Measurements from ENCODE around the gene LMAN2. TPM values are rescaled to one million over a fixed set of nuclear protein-coding genes. Genes with fewer than 3 reads are reported as not detected.

Gene LMAN2
- polyA plus RNA-seq, 3 donors = 148 to 275 (median 259) TPM

GRCh38 chr5:177335701-177336065, 15.8 kb downstream of the LMAN2 start:
- no peaks in the 10 kb centered on the region for H3K27me3 ChIP-seq (ENCODE audit: control insufficient read depth in 2 of 2, insufficient read depth in 2 of 2, low read length in 2 of 2)
- DNase-seq = no peak
- peaks cover 85 to 96% of the 10 kb centered on the region in 2 donors for H3K36me3 Mint-ChIP-seq
- H3K27me3 Mint-ChIP-seq (ENCODE audit: low read depth in 3 of 3) = peaks cover 2 to 10% (median 3%) of the 10 kb centered on the region in 3 donors
- no peaks in the 10 kb centered on the region for H3K9me3 ChIP-seq (replicated peaks in 1 of 2; ENCODE audit: control insufficient read depth in 1 of 2, insufficient read depth in 1 of 2, low read length in 2 of 2)
- no peak overlapping the region for H3K27ac Mint-ChIP-seq
- peaks cover 0 to 2% (median 0%) of the 10 kb centered on the region in 7 donors for H3K9me3 Mint-ChIP-seq
- no peak for TF ChIP-seq CTCF (IDR thresholded peaks at IDR 0.05)
- H3K4me3 Mint-ChIP-seq = no peak overlapping the region
- H4K20me1 ChIP-seq (ENCODE audit: insufficient read depth, low read length) = peaks cover 95% of the 10 kb centered on the region
- peaks cover 17% of the 10 kb centered on the region for H3K79me2 ChIP-seq (ENCODE audit: insufficient read depth, low read length)
- peaks cover 14% of the 10 kb centered on the region for H3K4me1 Mint-ChIP-seq
- H3K4me3 ChIP-seq (replicated peaks in 1 of 3; ENCODE audit: low read depth in 2 of 3, low read length in 3 of 3) = no peak overlapping the region
- intact Hi-C loops (cut with micrococcal nuclease) = no loop called here
- no peak overlapping the region for H3K4me2 ChIP-seq (replicated peaks; ENCODE audit: extremely low read depth, low read length, poor library complexity, severe bottlenecking)
- no peak overlapping the region for H3K9ac ChIP-seq (ENCODE audit: insufficient read depth, low read length, poor library complexity, severe bottlenecking)
- WGBS (ENCODE audit: insufficient coverage) = 100% methylated on average over 7 of the region's 7 CpGs
- H3K27ac ChIP-seq (ENCODE audit: low read depth in 1 of 2, low read length in 2 of 2) = no peak overlapping the region
- H3K36me3 ChIP-seq (replicated peaks in 1 of 2; ENCODE audit: control insufficient read depth in 1 of 2, insufficient read depth in 2 of 2, low read length in 2 of 2) = peaks cover 84 to 96% of the 10 kb centered on the region in 2 donors
- H2AFZ ChIP-seq (ENCODE audit: insufficient read depth, low read depth, low read length, poor library complexity, severe bottlenecking) = no peak overlapping the region
- peaks cover 2 to 6% of the 10 kb centered on the region in 2 donors for H3K4me1 ChIP-seq (ENCODE audit: control insufficient read depth in 1 of 2, insufficient read depth in 2 of 2, low read length in 2 of 2)

GRCh38 chr5:177334781-177335700, 16.4 kb downstream of the LMAN2 start:
- no peak overlapping the region for H3K27ac ChIP-seq (ENCODE audit: low read depth in 1 of 2, low read length in 2 of 2)
- Mint-ChIP-seq H3K36me3 (peaks cover 88 to 97% of the 10 kb centered on the region in 2 donors), H3K27me3 (ENCODE audit: low read depth in 3 of 3) (peaks cover 2 to 9% (median 3%) of the 10 kb centered on the region in 3 donors), H3K4me1 (peaks cover 14% of the 10 kb centered on the region), H3K4me3 (no peak overlapping the region), H3K27ac (no peak overlapping the region), H3K9me3 (peaks cover 0 to 2% (median 0%) of the 10 kb centered on the region in 7 donors)
- no peaks in the 10 kb centered on the region for H3K27me3 ChIP-seq (ENCODE audit: control insufficient read depth in 2 of 2, insufficient read depth in 2 of 2, low read length in 2 of 2)
- no peak for TF ChIP-seq CTCF (IDR thresholded peaks at IDR 0.05)
- intact Hi-C loops (cut with micrococcal nuclease) = no loop called here
- no peak overlapping the region for H3K9ac ChIP-seq (ENCODE audit: insufficient read depth, low read length, poor library complexity, severe bottlenecking)
- H4K20me1 ChIP-seq (ENCODE audit: insufficient read depth, low read length) = peaks cover 95% of the 10 kb centered on the region
- 96% methylated on average over 17 of the region's 21 CpGs for WGBS (ENCODE audit: insufficient coverage)
- peaks cover 91 to 98% of the 10 kb centered on the region in 2 donors for H3K36me3 ChIP-seq (replicated peaks in 1 of 2; ENCODE audit: control insufficient read depth in 1 of 2, insufficient read depth in 2 of 2, low read length in 2 of 2)
- peaks cover 13% of the 10 kb centered on the region for H3K79me2 ChIP-seq (ENCODE audit: insufficient read depth, low read length)
- H3K4me2 ChIP-seq (replicated peaks; ENCODE audit: extremely low read depth, low read length, poor library complexity, severe bottlenecking) = no peak overlapping the region
- H3K4me1 ChIP-seq (ENCODE audit: control insufficient read depth in 1 of 2, insufficient read depth in 2 of 2, low read length in 2 of 2) = peaks cover 2 to 6% of the 10 kb centered on the region in 2 donors
- no peak for DNase-seq
- H3K4me3 ChIP-seq (replicated peaks in 1 of 3; ENCODE audit: low read depth in 2 of 3, low read length in 3 of 3) = no peak overlapping the region
- H2AFZ ChIP-seq (ENCODE audit: insufficient read depth, low read depth, low read length, poor library complexity, severe bottlenecking) = no peak overlapping the region
- H3K9me3 ChIP-seq (replicated peaks in 1 of 2; ENCODE audit: control insufficient read depth in 1 of 2, insufficient read depth in 1 of 2, low read length in 2 of 2) = no peaks in the 10 kb centered on the region
